ENCODE results near the gene STUM. TPM values are rescaled to one million over a fixed set of nuclear protein-coding genes. Genes with fewer than 3 reads are reported as not detected.

The STUM gene
- total and polyA plus RNA-seq, 2 experiments from 2014 or later, result 0.23 to 1.3 TPM

DNA sequence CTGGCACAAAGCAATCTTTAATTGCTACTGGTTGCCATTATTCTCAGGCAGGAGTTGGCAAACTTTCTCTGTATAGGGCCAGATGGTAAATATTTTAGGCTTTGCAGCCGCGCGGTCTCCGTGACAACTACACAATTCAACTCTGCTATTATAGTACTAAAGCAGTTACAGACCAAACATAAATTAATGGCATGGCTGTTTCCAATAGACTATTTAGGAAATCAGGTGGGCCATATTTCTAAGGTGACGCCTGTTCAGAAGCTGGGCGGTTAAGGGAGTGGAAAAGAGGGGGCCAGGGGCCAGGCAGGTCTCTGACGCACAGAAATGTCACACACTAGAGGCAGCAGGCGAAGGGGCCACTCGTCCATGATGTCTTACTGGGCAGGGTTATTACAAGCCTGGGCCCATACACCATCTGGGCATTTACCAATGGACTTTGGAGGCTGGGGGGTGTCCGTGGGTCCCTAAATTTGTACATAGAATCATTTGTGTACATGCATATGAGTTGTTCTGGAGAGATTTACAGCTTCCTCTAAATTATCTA is 80.1 kb downstream of the STUM start:
- Histone ChIP-seq H3K4me2 (no peak overlapping the region), H3K4me1 (ENCODE audit: insufficient read depth) (no peaks in the 10 kb centered on the region), H3K9me2 (ENCODE audit: insufficient read depth) (no peaks in the 10 kb centered on the region), H3K36me3 (ENCODE audit: insufficient read depth) (no peaks in the 10 kb centered on the region), H3K4me3 (no peak overlapping the region), H3K79me2 (replicated peaks; ENCODE audit: insufficient read depth) (no peaks in the 10 kb centered on the region), H3K27ac (ENCODE audit: low read depth) (no peak overlapping the region), H2AFZ (no peak overlapping the region), H3K27me3 (ENCODE audit: insufficient read depth) (peaks cover 13% of the 10 kb centered on the region), H3F3A (replicated peaks; ENCODE audit: low read depth) (no peaks in the 10 kb centered on the region), H4K20me1 (replicated peaks; ENCODE audit: insufficient read depth) (no peaks in the 10 kb centered on the region)
- Mint-ChIP-seq H3K27ac (no peak overlapping the region), H3K4me1 (0 out of 3 replicates have a peak, but pooled peaks cover 3% of the 10 kb centered on the region), H3K27me3 (ENCODE audit: insufficient read depth, low read depth, poor library complexity) (peaks cover 18% of the 10 kb centered on the region), H3K9me3 (peaks cover 10% of the 10 kb centered on the region; the same call in 2 of the 3 replicates), H3K4me3 (no peak overlapping the region), H3K36me3 (ENCODE audit: low read depth) (peaks cover 4% of the 10 kb centered on the region; the same call in 1 of the 3 replicates)
- ATAC-seq (no peak), DNase-seq (ENCODE audit: low spot score) (no peak)
- no peak for TF ChIP-seq ETS1 (IDR thresholded peaks at IDR 0.05)
- TF ChIP-seq ZNF462 (CRISPR knock-in tag; IDR thresholded peaks at IDR 0.05), result no peak
- no peak for TF ChIP-seq ZNF114 (CRISPR knock-in tag; IDR thresholded peaks at IDR 0.05)
- TF ChIP-seq, protein P1, sequence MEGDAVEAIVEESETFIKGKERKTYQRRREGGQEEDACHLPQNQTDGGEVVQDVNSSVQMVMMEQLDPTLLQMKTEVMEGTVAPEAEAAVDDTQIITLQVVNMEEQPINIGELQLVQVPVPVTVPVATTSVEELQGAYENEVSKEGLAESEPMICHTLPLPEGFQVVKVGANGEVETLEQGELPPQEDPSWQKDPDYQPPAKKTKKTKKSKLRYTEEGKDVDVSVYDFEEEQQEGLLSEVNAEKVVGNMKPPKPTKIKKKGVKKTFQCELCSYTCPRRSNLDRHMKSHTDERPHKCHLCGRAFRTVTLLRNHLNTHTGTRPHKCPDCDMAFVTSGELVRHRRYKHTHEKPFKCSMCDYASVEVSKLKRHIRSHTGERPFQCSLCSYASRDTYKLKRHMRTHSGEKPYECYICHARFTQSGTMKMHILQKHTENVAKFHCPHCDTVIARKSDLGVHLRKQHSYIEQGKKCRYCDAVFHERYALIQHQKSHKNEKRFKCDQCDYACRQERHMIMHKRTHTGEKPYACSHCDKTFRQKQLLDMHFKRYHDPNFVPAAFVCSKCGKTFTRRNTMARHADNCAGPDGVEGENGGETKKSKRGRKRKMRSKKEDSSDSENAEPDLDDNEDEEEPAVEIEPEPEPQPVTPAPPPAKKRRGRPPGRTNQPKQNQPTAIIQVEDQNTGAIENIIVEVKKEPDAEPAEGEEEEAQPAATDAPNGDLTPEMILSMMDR (conservative IDR thresholded peaks at IDR 0.05; ENCODE audit: low read depth in 2 of 2), result no peak
- no peak for TF ChIP-seq JUNB (IDR thresholded peaks at IDR 0.05; ENCODE audit: unreplicated experiment)
